Stimulated activated CD4-positive, alpha-beta T cell treated with anti-CD3 and anti-CD28 coated beads, Interleukin-2, amount 100 ng/mL, for 4 hours (primary cell): Measurements from ENCODE around the gene ADM2.
A peak's percentile ranks its signal among the peaks of the same experiment; 100 is the strongest.

Experiments
- DNase-seq: peaks from one replicate; pipeline ENCODE4 v3.0.0-alpha.2; 2020; ENCODE audit warnings: low read depth

The ADM2 gene

GRCh38 chr22:50445071-50445879 lies 36.1 kb upstream of the ADM2 start:
- DNase-seq: peak; percentile 15

- DNase-seq: no peak
Observed at GRCh38 chr22:50445880-50446707, 35.2 kb upstream of the ADM2 start.

GRCh38 chr22:50446708-50447575 lies 34.4 kb upstream of the ADM2 start:
- no peak for DNase-seq

- DNase-seq: no peak
Observed at GRCh38 chr22:50447576-50448551, 33.5 kb upstream of the ADM2 start.

GRCh38 chr22:50452649-50453048 lies 28.7 kb upstream of the ADM2 start:
- DNase-seq: no peak

GRCh38 chr22:50454556-50455075 lies 26.7 kb upstream of the ADM2 start:
- DNase-seq: no peak

- no peak for DNase-seq
Observed at GRCh38 chr22:50455201-50455600, 26.1 kb upstream of the ADM2 start.

- no peak for DNase-seq
Observed at GRCh38 chr22:50456026-50456425, 25.3 kb upstream of the ADM2 start.

GRCh38 chr22:50456466-50457234 lies 24.7 kb upstream of the ADM2 start:
- DNase-seq: no peak

- no peak for DNase-seq
Observed at GRCh38 chr22:50459016-50459415, 22.3 kb upstream of the ADM2 start.

- DNase-seq: no peak
Observed at GRCh38 chr22:50459496-50460140, 21.7 kb upstream of the ADM2 start.

- no peak for DNase-seq
Observed at GRCh38 chr22:50460938-50461337, 20.4 kb upstream of the ADM2 start.

- DNase-seq: no peak
Observed at GRCh38 chr22:50461536-50461935, 19.8 kb upstream of the ADM2 start.

- no peak for DNase-seq
Observed at GRCh38 chr22:50461979-50462540, 19.3 kb upstream of the ADM2 start.

- DNase-seq: no peak
Observed at GRCh38 chr22:50463188-50463900, 18.0 kb upstream of the ADM2 start.

- DNase-seq: no peak
Observed at GRCh38 chr22:50464451-50464850, 16.9 kb upstream of the ADM2 start.

GRCh38 chr22:50465066-50465930 lies 16.0 kb upstream of the ADM2 start:
- no peak for DNase-seq

- DNase-seq: no peak
Observed at GRCh38 chr22:50467341-50467740, 14.0 kb upstream of the ADM2 start.
